ENCODE measurements around the gene KCNQ5.

The KCNQ5 gene

GRCh38 chr6:72755752-72756151, 133.9 kb downstream of the KCNQ5 start:
- no peak for DNase-seq

- DNase-seq: no peak
Measured at GRCh38 chr6:72757048-72757447, 135.2 kb downstream of the KCNQ5 start.

GRCh38 chr6:72757926-72758325, 136.1 kb downstream of the KCNQ5 start:
- no peak for DNase-seq

DNA sequence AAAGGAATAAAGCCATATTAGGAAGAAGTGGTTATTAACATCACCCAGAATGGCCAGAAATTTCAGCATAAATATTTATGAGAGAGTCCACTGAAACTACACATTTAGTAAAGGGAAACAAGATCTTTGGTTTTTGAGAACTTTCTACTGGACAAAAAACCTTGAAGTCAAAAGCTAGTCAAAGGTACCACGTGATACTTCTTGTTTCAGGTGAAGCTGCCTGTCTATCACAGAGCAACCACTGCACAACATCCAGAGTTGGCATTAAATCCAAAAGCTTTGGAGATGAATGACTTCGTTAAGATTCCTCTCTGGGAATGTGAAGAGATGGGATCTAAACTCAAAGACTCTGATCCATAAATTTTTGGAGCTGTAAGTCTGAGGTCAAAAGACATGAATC, 137.0 kb downstream of the KCNQ5 start:
- DNase-seq: no peak

DNA sequence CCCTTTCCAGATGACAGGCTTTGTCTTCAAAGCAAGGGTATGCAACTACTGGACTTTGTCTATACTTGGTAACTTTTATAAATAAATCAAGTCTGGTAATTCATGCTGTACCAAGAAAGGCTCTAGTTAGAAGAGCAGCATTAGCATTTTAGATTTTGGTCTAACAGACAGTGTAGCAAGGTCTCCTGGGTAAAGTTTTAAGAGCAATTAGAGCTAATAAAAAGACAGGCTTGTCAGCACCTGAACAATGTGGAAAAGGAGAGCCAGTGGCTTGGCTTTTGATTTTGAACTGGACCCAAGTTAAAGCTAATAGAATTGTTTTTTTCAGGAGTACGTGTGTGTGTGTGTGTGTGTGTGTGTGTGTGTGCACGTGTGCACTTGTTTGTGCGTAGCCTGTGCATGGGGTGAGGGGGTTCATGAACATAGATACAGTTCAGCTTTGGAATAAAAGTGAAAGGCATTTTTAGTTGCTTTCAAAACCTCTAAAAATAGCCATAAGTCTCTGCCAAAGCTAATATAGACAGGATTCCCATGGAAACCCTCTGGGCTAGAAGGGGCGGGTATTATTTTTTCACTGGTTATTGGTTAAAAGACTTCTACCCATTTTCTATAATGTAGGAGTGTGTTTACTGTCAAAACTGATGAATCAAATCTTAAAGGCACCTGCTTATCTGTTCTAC, 138.4 kb downstream of the KCNQ5 start:
- DNase-seq: no peak

- no peak for DNase-seq
Measured at GRCh38 chr6:72761761-72762160, 139.9 kb downstream of the KCNQ5 start.

DNA sequence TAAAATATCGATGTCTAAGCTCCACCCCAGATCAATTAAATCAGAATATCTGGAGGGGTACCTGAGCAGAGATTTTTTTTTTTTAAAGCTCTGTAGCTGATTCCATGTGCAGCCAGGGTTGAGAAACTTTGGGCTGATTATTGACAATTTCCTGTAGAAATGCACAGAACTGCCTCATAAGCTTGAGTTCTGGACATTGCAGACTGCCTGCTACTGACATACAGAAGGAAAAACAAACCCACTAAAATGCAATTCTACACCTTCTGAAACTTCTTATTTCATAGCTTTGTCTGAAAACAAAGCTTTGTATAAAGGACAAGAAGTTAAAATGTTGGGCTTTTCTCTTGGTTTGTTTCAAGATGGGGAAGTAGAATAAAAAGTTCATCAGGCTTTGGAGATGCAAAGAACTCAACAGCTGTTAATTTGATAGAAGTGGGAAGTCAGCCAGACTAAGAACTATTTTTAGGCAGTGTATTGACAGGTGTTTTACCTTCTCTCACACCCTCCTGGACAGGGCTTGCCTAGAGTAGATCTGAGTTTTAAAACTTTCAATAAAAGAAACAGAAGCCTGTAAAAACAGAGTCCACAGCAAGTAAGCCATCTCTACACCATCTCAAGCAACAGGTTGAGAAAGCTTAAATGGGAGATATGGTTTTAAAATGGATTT, 147.7 kb downstream of the KCNQ5 start:
- DNase-seq: no peak

- DNase-seq: no peak
Measured at GRCh38 chr6:72770959-72771358, 149.1 kb downstream of the KCNQ5 start.

DNA sequence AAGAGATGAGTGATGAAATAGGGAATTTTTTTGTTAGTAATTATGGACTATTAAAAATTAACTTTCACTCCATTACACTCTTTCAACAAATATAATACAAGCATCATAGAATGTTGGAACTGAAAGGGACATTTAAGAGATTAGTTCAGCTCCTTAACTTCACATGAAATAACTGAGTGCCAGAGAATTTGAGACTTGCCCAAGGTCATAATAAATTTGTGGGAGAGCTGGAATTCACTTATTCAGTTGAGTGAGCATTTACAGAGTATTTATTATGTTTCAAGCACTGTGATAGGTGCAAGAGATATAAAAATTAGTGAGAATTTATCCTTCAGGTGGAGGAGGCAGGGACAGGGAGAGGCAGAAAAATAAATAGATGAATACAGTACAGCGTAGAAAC, 154.6 kb downstream of the KCNQ5 start:
- DNase-seq: no peak

DNA sequence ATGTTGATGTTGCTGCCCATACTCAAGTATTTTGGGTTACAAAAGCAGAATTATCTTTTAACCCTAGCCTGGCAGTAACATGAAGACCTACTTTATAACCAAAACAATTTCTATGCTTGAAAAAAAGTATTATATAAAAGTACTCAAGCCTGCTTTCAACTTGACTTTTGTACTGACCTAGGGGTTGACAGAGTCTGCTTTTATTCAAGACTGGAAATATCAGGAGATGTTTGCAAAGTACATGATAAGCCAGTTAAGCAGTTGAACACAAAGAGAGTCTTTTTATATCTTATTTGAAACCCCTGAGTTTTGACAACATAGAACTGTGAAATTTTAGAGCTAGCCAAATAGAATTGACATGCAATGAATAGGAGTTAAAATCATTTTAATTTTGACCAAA, 159.8 kb downstream of the KCNQ5 start:
- no peak for DNase-seq

DNA sequence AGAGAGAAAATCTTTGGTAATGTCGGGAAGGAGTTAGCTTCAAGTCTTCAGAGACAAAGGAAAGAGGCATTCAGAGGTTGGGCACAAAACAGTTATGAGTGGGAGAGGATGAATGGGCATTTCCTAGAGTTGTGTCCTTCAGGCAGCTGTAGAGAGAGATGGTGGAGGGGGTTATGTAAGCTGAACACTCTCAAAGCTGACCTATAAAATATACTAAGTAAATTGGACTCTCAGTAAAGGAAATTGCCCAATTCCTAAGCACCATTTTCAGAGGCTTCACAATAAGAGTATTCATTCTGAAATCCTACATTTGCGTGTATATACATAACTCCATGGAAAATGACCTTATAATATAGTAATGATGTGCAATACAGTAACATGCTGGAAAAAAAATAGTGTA, 161.2 kb downstream of the KCNQ5 start:
- DNase-seq: no peak

DNA sequence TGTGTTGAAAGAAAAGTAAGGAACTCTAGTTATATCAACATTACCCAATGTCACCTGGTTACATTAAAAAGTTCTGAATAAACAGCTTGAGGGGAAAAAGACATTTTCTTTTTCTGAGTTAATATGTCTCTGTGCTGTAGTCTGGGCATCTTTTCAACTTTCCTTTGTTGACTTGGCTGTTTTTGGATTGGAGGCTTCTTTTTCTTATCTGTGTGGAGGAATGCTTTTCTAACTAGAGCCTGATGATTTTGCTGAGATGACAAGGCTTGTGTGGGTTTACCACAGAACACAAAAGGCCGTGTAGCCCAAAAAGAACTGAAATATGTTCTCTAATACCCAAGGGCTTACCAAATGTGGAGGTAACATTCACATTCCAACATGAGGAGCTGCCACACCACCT, 161.8 kb downstream of the KCNQ5 start:
- DNase-seq: no peak

DNA sequence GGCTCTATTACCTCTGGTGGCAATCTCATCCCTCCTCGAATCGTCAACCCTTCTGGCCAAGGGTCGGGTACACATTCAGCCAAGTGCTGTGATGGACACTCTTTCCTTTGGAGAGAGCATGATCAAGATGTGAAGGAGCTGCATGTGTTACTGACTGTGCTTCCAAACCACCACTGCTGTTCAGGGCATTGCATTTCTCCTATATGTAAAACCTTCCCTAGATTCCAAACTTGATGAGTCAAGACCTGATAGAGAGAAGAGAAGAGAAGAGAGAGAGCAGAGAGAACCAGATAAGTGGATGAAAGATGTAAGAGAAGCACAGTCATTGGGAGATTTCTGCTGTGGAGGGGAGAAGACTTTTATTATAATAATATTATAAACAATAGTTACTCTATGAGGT, 162.2 kb downstream of the KCNQ5 start:
- DNase-seq: no peak

GRCh38 chr6:72784581-72784980, 162.7 kb downstream of the KCNQ5 start:
- DNase-seq: no peak

DNA sequence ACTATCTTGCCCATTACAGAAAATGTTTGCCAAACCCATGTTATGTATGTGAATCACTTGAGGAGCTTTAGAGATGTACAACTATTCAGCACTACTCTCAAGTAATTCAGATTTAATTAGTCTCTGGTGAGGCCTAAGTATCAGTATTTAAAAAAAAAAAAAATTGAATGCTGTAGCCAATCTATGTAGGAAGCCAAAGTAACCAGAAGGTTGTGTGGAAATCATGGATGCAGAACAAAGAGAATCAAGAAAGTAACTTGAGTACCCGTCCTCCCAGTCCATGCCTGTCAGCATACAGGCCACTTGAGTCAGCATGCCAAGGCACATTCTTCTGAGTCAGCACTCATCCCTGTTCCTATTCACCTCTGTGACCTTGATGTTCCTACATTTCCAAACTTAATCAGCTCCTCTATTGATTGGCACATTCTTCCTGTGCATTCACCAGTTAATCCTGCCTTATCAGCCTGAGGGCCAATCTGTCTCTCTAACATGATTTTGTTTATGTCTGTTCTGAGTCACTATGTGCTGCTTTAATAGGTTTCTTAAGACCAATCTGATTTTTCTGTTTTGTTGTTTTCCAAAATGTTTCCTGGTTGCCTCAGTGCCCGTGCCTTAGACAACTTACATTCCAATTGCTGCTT, 165.6 kb downstream of the KCNQ5 start:
- DNase-seq: no peak

DNA sequence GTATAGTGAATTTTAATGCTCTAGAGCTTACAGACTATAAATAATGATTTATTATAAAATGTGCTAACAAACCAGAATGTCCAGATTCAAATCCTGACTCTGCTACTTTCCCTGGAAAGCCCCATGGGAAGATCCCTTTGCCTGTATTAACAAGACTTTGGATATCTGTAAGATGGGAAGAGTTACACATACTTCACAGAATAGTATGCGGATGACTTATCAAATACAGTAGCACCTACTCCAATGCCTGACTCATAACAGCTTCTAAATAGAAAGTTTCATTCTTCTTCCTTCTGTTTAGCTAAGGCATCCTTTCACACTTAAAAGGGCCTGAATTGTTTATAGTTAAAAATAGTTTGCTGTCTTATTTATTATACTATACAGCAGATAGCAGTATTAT, 166.3 kb downstream of the KCNQ5 start:
- DNase-seq: no peak

GRCh38 chr6:72789145-72789544, 167.3 kb downstream of the KCNQ5 start:
- no peak for DNase-seq

- DNase-seq: no peak
Measured at GRCh38 chr6:72792692-72793091, 170.8 kb downstream of the KCNQ5 start.

DNA sequence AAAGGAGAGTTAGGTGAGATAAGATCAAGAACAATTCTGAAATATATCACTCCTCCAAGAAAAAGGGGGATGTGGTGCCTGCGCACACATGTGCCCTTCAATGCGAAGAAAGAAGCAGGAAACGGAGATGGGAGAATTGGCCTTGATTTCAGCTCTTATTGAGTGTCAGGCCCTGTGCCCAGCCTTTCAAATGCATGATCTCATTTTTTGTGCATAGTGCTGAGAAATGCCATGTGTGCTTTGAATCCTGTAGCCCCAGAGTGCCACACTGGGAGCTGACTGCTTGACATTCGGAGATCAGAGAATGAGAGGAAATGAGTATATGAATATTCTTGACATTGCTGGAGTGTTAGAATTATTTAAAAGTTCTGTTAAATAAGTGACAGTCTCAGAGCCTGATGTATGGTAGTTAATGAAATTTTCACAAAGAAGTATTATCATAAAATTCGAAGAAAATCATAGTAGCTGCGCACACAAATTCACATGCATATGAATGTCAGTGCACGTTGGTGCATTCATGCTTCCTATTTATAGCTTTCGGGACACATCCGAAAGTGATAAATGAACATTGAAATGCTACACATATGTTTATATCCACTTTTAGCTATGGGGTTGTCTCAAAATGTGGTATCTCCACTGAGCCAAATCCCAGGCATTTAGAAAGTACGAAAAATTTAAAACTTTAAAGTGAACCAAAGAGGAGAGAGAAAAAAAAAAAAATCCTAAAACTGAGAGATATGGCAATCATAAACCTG, 172.0 kb downstream of the KCNQ5 start:
- DNase-seq: no peak

GRCh38 chr6:72798196-72798595, 176.3 kb downstream of the KCNQ5 start:
- no peak for DNase-seq

- DNase-seq: no peak
Measured at GRCh38 chr6:72809746-72810379, 188.0 kb downstream of the KCNQ5 start.

- no peak for DNase-seq
Measured at GRCh38 chr6:72810571-72811280, 188.9 kb downstream of the KCNQ5 start.

All from cortex of kidney (tissue), 1 donor.